ENCODE results near the gene PDGFRB.

The PDGFRB gene

DNA sequence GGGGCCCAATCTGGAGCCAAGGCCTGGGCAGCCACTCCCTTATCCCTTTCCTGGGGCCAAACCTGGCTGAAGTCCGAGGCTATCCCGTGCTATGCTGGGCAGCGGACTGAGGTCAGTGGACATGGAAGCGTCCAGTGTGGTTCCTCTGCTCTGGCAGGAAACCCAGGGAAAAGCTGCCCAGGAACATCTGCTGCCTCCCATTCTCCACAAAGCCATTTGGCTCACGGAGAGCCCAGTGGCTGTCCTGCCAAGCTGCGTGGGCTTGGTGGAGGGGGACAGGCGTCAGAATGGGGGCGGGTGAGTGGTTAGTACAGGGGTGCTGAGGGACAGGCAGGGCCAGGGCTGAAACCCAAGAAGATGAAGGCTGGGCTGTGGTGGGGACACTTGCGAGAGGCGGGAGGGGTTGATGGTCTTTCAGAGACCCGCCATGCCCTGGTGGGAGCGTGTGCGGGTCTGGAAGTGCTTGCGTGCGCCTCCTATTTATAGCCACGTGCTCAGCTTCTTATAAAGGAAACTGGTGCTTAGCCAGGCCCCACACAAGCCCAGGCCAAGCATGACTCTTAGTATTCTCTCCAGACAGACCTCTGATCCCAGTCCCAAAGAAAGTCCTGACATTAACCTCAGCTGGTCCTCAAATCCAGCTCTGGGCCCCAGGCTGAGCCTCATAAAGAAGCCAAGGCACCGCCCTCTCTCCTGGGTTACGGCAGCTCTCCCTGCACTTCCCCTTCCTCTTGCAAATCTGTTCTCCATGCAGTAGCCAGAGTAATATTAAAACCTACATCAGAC lies 24.8 kb upstream of the PDGFRB start:
- no peak overlapping the region for H3K27ac ChIP-seq (replicated peaks)
- TF ChIP-seq SPI1 (IDR thresholded peaks at IDR 0.05; ENCODE audit: borderline replicate concordance, low read depth) (peak; percentile 95), GABPA (IDR thresholded peaks at IDR 0.05; ENCODE audit: low read depth) (no peak)
- peak in 1 of 2 experiments; percentile 61 for DNase-seq (ENCODE audit: low read depth in 1 of 2, low spot score in 1 of 2)
- no peak overlapping the region for H3K4me3 ChIP-seq (replicated peaks; ENCODE audit: insufficient read depth, low read length)
- no peaks in the 10 kb centered on the region for H3K27me3 ChIP-seq (ENCODE audit: insufficient read depth, poor library complexity, severe bottlenecking)

DNA sequence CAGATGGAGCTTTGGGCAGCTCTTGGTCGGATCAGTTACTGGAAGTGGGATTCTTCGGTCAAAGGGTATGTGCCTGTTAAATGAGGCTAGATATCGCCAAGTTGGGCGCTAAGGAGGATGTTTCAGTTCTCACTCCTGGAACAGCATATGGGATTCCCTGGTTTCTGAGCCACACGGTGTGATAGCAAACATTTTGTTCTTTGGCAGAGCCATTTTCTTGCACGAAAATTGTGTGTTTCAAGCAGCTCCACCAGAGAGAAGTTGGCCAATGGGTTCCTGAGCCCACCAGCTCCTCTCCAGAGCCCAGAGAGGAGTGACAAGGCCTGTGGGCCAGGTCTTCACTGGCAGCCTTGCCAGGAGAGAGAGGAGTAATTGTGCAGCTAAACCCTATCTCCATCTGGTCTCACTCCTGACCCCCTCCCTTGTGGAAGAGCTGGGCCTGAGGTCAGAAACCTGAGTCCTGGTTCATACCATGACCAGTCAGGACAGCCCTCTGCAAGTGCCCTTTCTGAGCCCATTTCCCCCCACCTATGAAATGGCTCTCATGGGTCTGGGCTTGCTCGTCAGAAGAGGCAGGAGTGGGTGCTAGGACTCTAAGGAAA lies 23.5 kb upstream of the PDGFRB start:
- TF ChIP-seq POLR2AphosphoS5 (IDR thresholded peaks at IDR 0.05; ENCODE audit: low read depth) (no peak), GABPA (IDR thresholded peaks at IDR 0.05; ENCODE audit: low read depth) (no peak), REST (IDR thresholded peaks at IDR 0.05; ENCODE audit: insufficient replicate concordance, low read depth) (no peak), CTCF (IDR thresholded peaks at IDR 0.05; ENCODE audit: insufficient read depth, low read length) (no peak), SPI1 (IDR thresholded peaks at IDR 0.05; ENCODE audit: borderline replicate concordance, low read depth) (no peak)
- H3K27me3 ChIP-seq (ENCODE audit: insufficient read depth, poor library complexity, severe bottlenecking) = no peaks in the 10 kb centered on the region
- no peak overlapping the region for H3K4me3 ChIP-seq (replicated peaks; ENCODE audit: insufficient read depth, low read length)
- no peak for DNase-seq (ENCODE audit: low read depth in 1 of 2, low spot score in 1 of 2)
- H3K27ac ChIP-seq (replicated peaks) = no peak overlapping the region

- Histone ChIP-seq H3K27me3 (ENCODE audit: insufficient read depth, poor library complexity, severe bottlenecking) (no peaks in the 10 kb centered on the region), H3K4me3 (replicated peaks; ENCODE audit: insufficient read depth, low read length) (no peak overlapping the region)
- DNase-seq (ENCODE audit: low read depth in 1 of 2, low spot score in 1 of 2) = no peak
Measured at GRCh38 chr5:150178262-150178661, 22.6 kb upstream of the PDGFRB start.

More at GRCh38 chr5:150178262-150178661, 22.6 kb upstream of the PDGFRB start:
- no peak for TF ChIP-seq GABPA (IDR thresholded peaks at IDR 0.05; ENCODE audit: low read depth)
- no peak for TF ChIP-seq CTCF (IDR thresholded peaks at IDR 0.05; ENCODE audit: insufficient read depth, low read length)
- no peak for TF ChIP-seq REST (IDR thresholded peaks at IDR 0.05; ENCODE audit: insufficient replicate concordance, low read depth)
- no peak for TF ChIP-seq SPI1 (IDR thresholded peaks at IDR 0.05; ENCODE audit: borderline replicate concordance, low read depth)
- no peak for TF ChIP-seq POLR2AphosphoS5 (IDR thresholded peaks at IDR 0.05; ENCODE audit: low read depth)
- no peak overlapping the region for H3K27ac ChIP-seq (replicated peaks)

Data from HL-60 (cell line).